ENCODE measurements around the gene RAI1. TPM values are rescaled to one million over a fixed set of nuclear protein-coding genes. Genes with fewer than 3 reads are reported as not detected.

RAI1 gene
- total RNA-seq, 1 donor from 2014 or later = 38.1 TPM

DNA sequence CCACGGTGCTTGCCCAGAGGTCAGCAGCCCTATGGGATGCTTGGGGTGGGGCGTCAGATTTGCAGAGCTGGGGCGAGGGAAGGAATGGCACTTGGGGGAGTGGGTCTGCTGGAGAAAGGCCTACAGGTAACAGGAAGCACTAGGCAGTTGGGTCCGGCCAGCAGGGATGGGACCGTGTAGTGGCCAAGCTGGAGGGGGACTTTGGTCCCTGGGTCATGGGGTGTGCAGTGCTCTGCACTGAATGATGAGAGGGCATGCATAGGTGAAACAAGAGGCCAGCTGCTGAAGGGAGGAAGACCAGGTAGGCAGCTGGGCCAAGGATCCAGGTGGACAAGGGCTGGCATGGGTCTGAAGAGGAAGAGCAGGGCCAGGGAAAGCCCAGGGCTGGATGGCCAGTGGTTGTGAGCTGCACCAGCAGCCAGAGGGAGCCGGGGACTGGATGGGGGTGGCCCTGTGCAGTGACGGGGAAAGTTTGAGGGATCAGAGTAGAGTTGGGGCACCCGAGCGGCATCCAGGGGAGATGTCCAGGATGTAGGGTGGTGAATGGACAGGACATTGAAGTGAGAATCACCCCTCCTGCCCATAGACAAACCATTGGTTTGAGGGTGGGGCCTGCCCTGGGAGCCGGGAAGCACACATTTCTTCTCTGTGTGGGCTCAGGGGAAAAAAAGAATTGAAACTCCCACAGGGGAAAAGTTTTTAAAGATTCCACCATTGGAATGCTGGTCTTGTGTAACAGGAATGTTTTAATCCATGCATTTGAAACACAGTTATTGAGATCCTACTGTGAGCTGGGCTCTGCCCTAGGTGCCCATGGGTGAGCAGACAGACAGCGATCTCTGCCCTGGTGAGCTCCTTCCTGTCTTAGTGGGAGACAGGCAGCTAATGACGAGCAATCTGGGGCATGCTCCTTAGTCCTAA, 25.1 kb downstream of the RAI1 start:
- H3K4me1 ChIP-seq = peaks cover 29% of the 10 kb centered on the region
- H3K27me3 ChIP-seq = no peaks in the 10 kb centered on the region
- TF ChIP-seq, protein P1, sequence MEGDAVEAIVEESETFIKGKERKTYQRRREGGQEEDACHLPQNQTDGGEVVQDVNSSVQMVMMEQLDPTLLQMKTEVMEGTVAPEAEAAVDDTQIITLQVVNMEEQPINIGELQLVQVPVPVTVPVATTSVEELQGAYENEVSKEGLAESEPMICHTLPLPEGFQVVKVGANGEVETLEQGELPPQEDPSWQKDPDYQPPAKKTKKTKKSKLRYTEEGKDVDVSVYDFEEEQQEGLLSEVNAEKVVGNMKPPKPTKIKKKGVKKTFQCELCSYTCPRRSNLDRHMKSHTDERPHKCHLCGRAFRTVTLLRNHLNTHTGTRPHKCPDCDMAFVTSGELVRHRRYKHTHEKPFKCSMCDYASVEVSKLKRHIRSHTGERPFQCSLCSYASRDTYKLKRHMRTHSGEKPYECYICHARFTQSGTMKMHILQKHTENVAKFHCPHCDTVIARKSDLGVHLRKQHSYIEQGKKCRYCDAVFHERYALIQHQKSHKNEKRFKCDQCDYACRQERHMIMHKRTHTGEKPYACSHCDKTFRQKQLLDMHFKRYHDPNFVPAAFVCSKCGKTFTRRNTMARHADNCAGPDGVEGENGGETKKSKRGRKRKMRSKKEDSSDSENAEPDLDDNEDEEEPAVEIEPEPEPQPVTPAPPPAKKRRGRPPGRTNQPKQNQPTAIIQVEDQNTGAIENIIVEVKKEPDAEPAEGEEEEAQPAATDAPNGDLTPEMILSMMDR (IDR thresholded peaks at IDR 0.05) = no peak
- H3K36me3 ChIP-seq = no peaks in the 10 kb centered on the region
- H3K9me3 ChIP-seq = no peaks in the 10 kb centered on the region
- no peak overlapping the region for H3K27ac ChIP-seq
- intact Hi-C loops (cut with DNase I) = no loop called here
- ATAC-seq (no peak), DNase-seq (no peak)
- no peak overlapping the region for H3K4me3 ChIP-seq

DNA sequence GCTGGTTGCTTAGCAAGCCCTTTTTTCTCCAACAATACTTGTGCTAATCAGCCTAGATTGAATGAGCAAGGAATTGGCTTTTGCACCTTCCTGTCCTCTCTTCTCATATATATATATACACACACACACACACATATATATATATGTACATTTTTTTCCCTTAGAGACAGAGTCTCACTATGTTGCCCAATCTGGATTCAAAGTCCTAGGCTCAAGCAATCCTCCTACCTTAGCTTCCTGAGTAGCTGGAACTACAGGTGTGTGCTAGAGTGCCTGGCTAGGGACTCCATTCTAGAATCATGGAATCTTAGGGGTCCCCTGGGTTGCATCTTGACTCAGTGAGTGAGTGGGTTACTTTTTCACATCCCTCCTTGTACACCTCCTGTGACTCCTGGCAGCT, 27.0 kb downstream of the RAI1 start:
- TF ChIP-seq, protein P1 (IDR thresholded peaks at IDR 0.05) = no peak
- Histone ChIP-seq H3K36me3 (no peaks in the 10 kb centered on the region), H3K9me3 (no peaks in the 10 kb centered on the region), H3K4me1 (peaks cover 35% of the 10 kb centered on the region), H3K4me3 (no peak overlapping the region), H3K27me3 (no peaks in the 10 kb centered on the region), H3K27ac (no peak overlapping the region)
- intact Hi-C loops (cut with DNase I) = no loop called here
- DNase-seq (no peak), ATAC-seq (no peak)

DNA sequence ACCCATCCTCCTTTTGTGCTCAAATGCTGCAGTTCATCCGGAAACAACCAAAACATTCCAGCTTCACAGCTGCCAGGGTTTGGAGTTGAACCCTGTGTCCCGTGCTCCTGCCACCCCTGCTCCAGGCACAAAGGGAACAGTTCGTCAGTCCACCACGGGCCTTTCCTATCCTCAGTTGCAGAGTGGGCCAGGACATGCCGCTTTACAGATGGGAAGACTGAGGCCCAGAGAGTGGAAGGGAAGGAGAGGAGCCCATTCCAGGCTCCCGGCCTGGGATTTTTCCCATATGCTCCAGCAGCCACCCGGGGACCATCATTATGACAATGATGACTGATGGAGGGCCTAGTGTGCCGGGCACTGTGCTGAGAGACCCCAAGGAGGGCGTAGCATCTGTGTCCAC, 27.6 kb downstream of the RAI1 start:
- Histone ChIP-seq H3K27me3 (no peaks in the 10 kb centered on the region), H3K4me3 (no peak overlapping the region), H3K27ac (no peak overlapping the region), H3K4me1 (peaks cover 39% of the 10 kb centered on the region), H3K36me3 (no peaks in the 10 kb centered on the region), H3K9me3 (no peaks in the 10 kb centered on the region)
- no peak for DNase-seq
- ATAC-seq = no peak
- intact Hi-C loops (cut with DNase I) = no loop called here
- TF ChIP-seq, protein P1 (IDR thresholded peaks at IDR 0.05) = no peak

DNA sequence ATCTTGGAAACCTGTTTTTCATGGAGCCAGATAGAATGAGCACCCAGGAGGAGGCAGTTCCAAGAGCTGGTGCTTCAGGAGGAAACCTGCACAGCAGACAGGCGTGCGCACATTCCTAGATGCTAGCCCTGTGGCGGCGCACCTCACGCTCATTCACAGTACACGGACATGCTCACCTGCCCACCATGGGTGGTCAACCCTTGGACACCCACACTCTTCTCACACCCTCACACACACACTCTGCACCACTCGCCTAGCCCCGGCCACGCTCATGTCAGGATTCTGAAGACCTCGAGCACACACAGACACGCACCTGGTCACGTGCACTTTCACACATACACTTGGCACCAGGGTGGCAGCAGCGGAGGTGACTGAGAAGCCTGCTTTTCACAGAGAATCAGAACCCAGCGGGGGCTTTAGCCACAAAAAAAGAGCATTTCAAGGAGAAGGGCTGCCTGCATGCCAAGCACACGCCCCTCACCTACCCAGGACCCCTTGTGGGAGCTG, 28.6 kb downstream of the RAI1 start:
- DNase-seq = no peak

DNA sequence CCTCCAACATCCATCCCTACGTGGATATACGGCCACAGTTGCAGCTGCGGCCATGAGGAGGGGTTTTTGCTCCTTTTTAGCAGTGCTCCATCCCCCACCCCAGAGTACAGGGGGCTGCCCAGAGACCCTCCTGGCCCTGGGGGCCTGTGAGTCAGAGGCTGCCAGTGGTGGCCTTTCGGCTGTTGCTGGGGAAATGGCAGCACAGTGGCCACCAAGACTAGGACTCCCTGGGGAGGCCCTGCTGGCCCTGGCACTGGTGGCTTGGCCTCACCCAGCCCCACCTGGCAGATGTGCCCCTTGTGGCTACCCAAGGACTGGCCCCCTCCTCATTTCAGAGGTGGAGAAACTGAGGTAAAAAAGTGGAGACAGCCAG, 29.1 kb downstream of the RAI1 start:
- DNase-seq = no peak
- Histone ChIP-seq H3K4me3 (no peak overlapping the region), H3K27me3 (no peaks in the 10 kb centered on the region), H3K9me3 (no peaks in the 10 kb centered on the region), H3K4me1 (peaks cover 55% of the 10 kb centered on the region), H3K27ac (peak overlapping the region; percentile 60), H3K36me3 (no peaks in the 10 kb centered on the region)
- TF ChIP-seq, protein P1 (IDR thresholded peaks at IDR 0.05) = no peak
- no peak for ATAC-seq
- intact Hi-C loops (cut with DNase I) = no loop called here

More for the DNA sequence above, 28.6 kb downstream of the RAI1 start:
- Histone ChIP-seq H3K4me1 (peaks cover 50% of the 10 kb centered on the region), H3K27ac (peak overlapping the region; percentile 60), H3K36me3 (no peaks in the 10 kb centered on the region), H3K4me3 (no peak overlapping the region), H3K9me3 (no peaks in the 10 kb centered on the region), H3K27me3 (no peaks in the 10 kb centered on the region)
- intact Hi-C loops (cut with DNase I) = no loop called here
- ATAC-seq = no peak
- TF ChIP-seq, protein P1 (IDR thresholded peaks at IDR 0.05) = no peak
